AG04450 (cell line): Measurements from ENCODE around the gene CBX2. TPM values are rescaled to one million over a fixed set of nuclear protein-coding genes. Genes with fewer than 3 reads are reported as not detected.

Source experiments
- CTCF ChIA-PET: fragments of 300-600, 350-600 bp; formaldehyde crosslinking; extraction: SDS; loops from one replicate; lab custom pipeline; 2022; ENCODE audit warnings: antibody characterized with exemption, inconsistent platforms; lab: Charles Lee
- POLR2A ChIA-PET: fragments of 350-600 bp; formaldehyde crosslinking; extraction: SDS; loops from one replicate; lab custom pipeline; 2021; ENCODE audit warnings: antibody characterized with exemption, inconsistent platforms; lab: Yijun Ruan, JAX
- DNase-seq: peaks from one replicate; pipeline ENCODE4 v3.0.0-alpha.2; 2011; ENCODE audit warnings: low read depth, low spot score
- H3K27ac ChIP-seq: one replicate; pipeline ENCODE4 v1.5.1; 2012; ENCODE audit warnings: low read depth, low read length, control low read depth
- H3K27me3 ChIP-seq: one replicate; pipeline ENCODE4 v1.6.0; 2012; ENCODE audit warnings: low read length; ENCODE audit not compliant: control insufficient read depth, insufficient read depth
- H3K4me3 ChIP-seq: 2 replicates; pipeline ENCODE4 v1.5.1; 2011; ENCODE audit warnings: mild to moderate bottlenecking, low read depth, low read length, control low read depth
- H3K9me3 ChIP-seq: 2 replicates; pipeline ENCODE4 v1.5.1; 2012; ENCODE audit warnings: low read length; ENCODE audit not compliant: control insufficient read depth, insufficient read depth
- CTCF ChIP-seq: IDR thresholded peaks from 2 replicates; pipeline ENCODE4 v1.5.1; 2011; ENCODE audit warnings: low read depth, low read length, control low read depth, inconsistent platforms
- polyA plus RNA-seq: library from polyadenylated mRNA; depleted of rRNA; stranded (reverse); fragments of >200 nt; gene quantifications from 2 replicates; pipeline ENCODE4 v1.2.3, GENCODE V29; 2011

The CBX2 gene
- polyA plus RNA-seq, 1 experiment, result 2.3 TPM

DNA sequence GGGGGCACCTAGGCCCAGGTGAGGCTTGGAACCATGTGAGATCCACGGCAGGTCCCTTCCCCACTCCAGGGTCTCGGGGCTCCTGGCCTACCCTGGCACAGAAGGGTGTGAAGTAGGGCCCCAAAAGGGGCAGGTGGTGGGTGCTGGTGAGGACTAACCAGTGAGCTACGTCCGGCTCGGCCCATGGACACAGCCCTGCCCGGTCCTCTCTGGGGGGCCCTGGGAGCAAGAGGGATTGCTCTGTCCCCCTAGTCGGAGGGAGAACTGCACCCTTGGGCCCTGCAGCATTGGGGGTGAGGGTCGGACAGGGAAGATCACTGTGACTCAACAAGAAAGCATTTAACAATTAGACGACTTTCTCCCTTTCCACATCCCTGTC lies 44.3 kb upstream of the CBX2 start:
- CTCF ChIA-PET, result interaction anchor here (1.7 kb wide), 1 partner anchor 8 kb away, joined by 3 read pairs; no protein-coding TSS in a partner anchor
- TF ChIP-seq CTCF, result no peak
- H3K27ac ChIP-seq, result no peak overlapping the region
- POLR2A ChIA-PET, result no interaction called here
- DNase-seq, result no peak
- peaks cover 14% of the 10 kb centered on the region for H3K27me3 ChIP-seq
- H3K4me3 ChIP-seq, result no peak overlapping the region
- no peaks in the 10 kb centered on the region; the same call in 1 of the 2 replicates for H3K9me3 ChIP-seq

GRCh38 chr17:79735096-79735495 lies 42.9 kb upstream of the CBX2 start:
- TF ChIP-seq CTCF, result no peak
- Histone ChIP-seq H3K27ac (no peak overlapping the region), H3K27me3 (peaks cover 23% of the 10 kb centered on the region), H3K9me3 (no peaks in the 10 kb centered on the region; the same call in 1 of the 2 replicates), H3K4me3 (no peak overlapping the region)
- ChIA-PET POLR2A (no interaction called here), CTCF (no interaction called here)
- DNase-seq, result no peak

GRCh38 chr17:79737046-79737921 lies 40.7 kb upstream of the CBX2 start:
- no peaks in the 10 kb centered on the region; the same call in 1 of the 2 replicates for H3K9me3 ChIP-seq
- ChIA-PET POLR2A (no interaction called here), CTCF (interaction anchor here (0.6 kb wide), 1 partner anchor 29 kb away, joined by 6 read pairs; no protein-coding TSS in a partner anchor)
- TF ChIP-seq CTCF, result no peak
- peaks cover 32% of the 10 kb centered on the region for H3K27me3 ChIP-seq
- no peak overlapping the region for H3K4me3 ChIP-seq
- no peak for DNase-seq
- no peak overlapping the region for H3K27ac ChIP-seq

DNA sequence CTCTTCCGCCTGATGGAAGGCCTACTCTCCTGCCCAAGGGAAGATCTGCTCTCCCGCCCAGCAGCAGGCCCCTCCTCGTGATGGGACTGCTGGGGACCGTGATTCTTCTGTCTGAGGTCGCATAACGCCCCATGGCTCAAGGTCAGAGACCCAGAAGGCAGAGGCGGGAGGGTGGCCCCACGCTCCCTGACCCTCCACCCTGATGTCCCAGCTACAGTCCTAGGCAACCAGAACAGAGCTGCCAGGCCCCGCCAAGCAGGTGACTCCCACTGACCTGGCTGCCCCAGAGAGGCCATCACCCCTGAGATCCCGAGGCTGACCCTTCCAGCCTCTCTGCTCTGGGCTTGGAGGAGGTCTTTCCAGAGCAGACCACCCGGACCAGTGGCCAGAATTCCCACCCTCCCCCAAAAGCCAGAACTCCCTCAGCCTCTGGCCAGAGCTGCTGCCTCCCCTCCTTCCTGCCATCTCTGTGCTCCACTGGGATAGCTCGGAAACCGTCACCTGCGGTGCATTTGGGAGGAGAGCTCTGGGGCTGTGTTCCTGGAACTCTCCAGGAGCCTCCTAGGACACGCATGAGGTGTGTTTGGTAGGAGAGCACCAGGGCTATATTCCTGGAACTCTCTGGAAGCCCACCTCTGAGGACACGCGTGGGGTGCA lies 39.9 kb upstream of the CBX2 start:
- POLR2A ChIA-PET, result no interaction called here
- Histone ChIP-seq H3K9me3 (no peaks in the 10 kb centered on the region; the same call in 1 of the 2 replicates), H3K4me3 (no peak overlapping the region), H3K27me3 (peaks cover 37% of the 10 kb centered on the region), H3K27ac (no peak overlapping the region)
- CTCF ChIA-PET, result interaction anchor here (0.6 kb wide), 1 partner anchor 271 kb away, joined by 3 read pairs; no protein-coding TSS in a partner anchor
- TF ChIP-seq CTCF, result no peak
- DNase-seq, result no peak
